GM23338 (cell line): ENCODE results near the gene PARVG.

Experiments
- CREB1 ChIP-seq: fragments of 250-450 bp; sonication (Bioruptor Pico); IDR thresholded peaks from 2 replicates; pipeline ENCODE4 v1.5.0; 2020; ENCODE audit warnings: low read depth, mild to moderate bottlenecking, moderate library complexity
- CTCF ChIP-seq, 2 experiments: fragments of 200-600 bp in 1 of 2; sonication (generic) in 1 of 2; conservative IDR thresholded peaks; 2 replicates each; pipeline versions ENCODE4 v1.5.1 to v1.6.1; 2016 to 2017; ENCODE audit warnings: antibody characterized with exemption in 2 of 2, low read depth in 2 of 2, mild to moderate bottlenecking in 2 of 2, moderate library complexity in 1 of 2
- ETS1 ChIP-seq: IDR thresholded peaks from 2 replicates; pipeline ENCODE4 v1.6.1; 2016; ENCODE audit warnings: antibody characterized with exemption
- EZH2 ChIP-seq: fragments of 200-600 bp; sonication (generic); IDR thresholded peaks from one replicate; pipeline ENCODE4 v1.8.0; 2017; ENCODE audit warnings: antibody characterized with exemption, mild to moderate bottlenecking, low read depth; ENCODE audit not compliant: unreplicated experiment
- EZH2phosphoT487 ChIP-seq: fragments of 200-600 bp; sonication (generic); IDR thresholded peaks from one replicate; pipeline ENCODE4 v1.8.1; 2018; ENCODE audit warnings: antibody characterized with exemption; ENCODE audit not compliant: unreplicated experiment
- JUNB ChIP-seq: IDR thresholded peaks from one replicate; pipeline ENCODE4 v1.6.1; 2016; ENCODE audit warnings: antibody characterized with exemption; ENCODE audit not compliant: unreplicated experiment
- NANOG ChIP-seq: IDR thresholded peaks from 2 replicates; pipeline ENCODE4 v1.6.1; 2016; ENCODE audit warnings: antibody characterized with exemption, borderline replicate concordance
- POLR2AphosphoS5 ChIP-seq: IDR thresholded peaks from 2 replicates; pipeline ENCODE4 v1.6.1; 2016; ENCODE audit warnings: antibody characterized with exemption, low read depth
- REST ChIP-seq: IDR thresholded peaks from one replicate; pipeline ENCODE4 v1.6.1; 2018; ENCODE audit warnings: antibody characterized with exemption; ENCODE audit not compliant: unreplicated experiment
- STAT1 ChIP-seq: IDR thresholded peaks from one replicate; pipeline ENCODE4 v1.6.1; 2016; ENCODE audit warnings: antibody characterized with exemption; ENCODE audit not compliant: unreplicated experiment
- ZNF114 ChIP-seq: fragments of 250-450 bp; sonication (Bioruptor Pico); IDR thresholded peaks from 2 replicates; pipeline ENCODE4 v1.5.0; 2020; ENCODE audit warnings: mild to moderate bottlenecking, moderate library complexity
- ZNF331 ChIP-seq: fragments of 250-450 bp; sonication (Bioruptor Pico); IDR thresholded peaks from 2 replicates; pipeline ENCODE4 v1.5.0; 2020; ENCODE audit warnings: low read depth, mild to moderate bottlenecking, moderate library complexity
- ZNF462 ChIP-seq: fragments of 250-450 bp; sonication (Bioruptor Pico); IDR thresholded peaks from 2 replicates; pipeline ENCODE4 v1.5.0; 2020; ENCODE audit warnings: mild to moderate bottlenecking, moderate library complexity

- no peak for TF ChIP-seq CTCF (conservative IDR thresholded peaks at IDR 0.05; ENCODE audit: low read depth in 2 of 2)
- no peak for TF ChIP-seq EZH2
- no peak for TF ChIP-seq POLR2AphosphoS5
- no peak for TF ChIP-seq JUNB
- TF ChIP-seq REST = no peak
- no peak for TF ChIP-seq NANOG
- TF ChIP-seq CREB1 (CRISPR knock-in tag) = no peak
- no peak for TF ChIP-seq EZH2phosphoT487
- TF ChIP-seq STAT1 = no peak
- TF ChIP-seq ZNF114 (CRISPR knock-in tag) = no peak
- no peak for TF ChIP-seq ETS1
- TF ChIP-seq ZNF462 (CRISPR knock-in tag) = no peak
- no peak for TF ChIP-seq ZNF331 (CRISPR knock-in tag)
These were observed 31.5 kb downstream of the PARVG start for GRCh38 chr22:44211946-44212930.
